ENCODE data around the gene COL21A1.

COL21A1 gene

GRCh38 chr6:56058636-56059035 is 188.7 kb downstream of the COL21A1 start:
- H4K20me1 ChIP-seq (ENCODE audit: control insufficient read depth, insufficient read depth, low read depth, low read length) = no peaks in the 10 kb centered on the region
- H3K4me3 ChIP-seq (ENCODE audit: low read length) = no peak overlapping the region
- H3F3A ChIP-seq (ENCODE audit: control insufficient read depth, insufficient read depth) = no peaks in the 10 kb centered on the region
- H3K4me2 ChIP-seq (ENCODE audit: low read length) = no peak overlapping the region
- no peaks in the 10 kb centered on the region for H3K36me3 ChIP-seq (ENCODE audit: control insufficient read depth, low read length)
- H3K4me1 ChIP-seq (ENCODE audit: control insufficient read depth, low read length) = no peaks in the 10 kb centered on the region
- no peaks in the 10 kb centered on the region for H3K9me2 ChIP-seq (replicated peaks; ENCODE audit: control insufficient read depth, low read length)
- no peak overlapping the region for H3K27ac ChIP-seq (ENCODE audit: low read depth, low read length)
- H3K79me2 ChIP-seq (ENCODE audit: control insufficient read depth, low read length) = no peaks in the 10 kb centered on the region
- no peaks in the 10 kb centered on the region for H3K9me3 ChIP-seq (ENCODE audit: control insufficient read depth, insufficient read depth, low read length)
- TF ChIP-seq EZH2phosphoT487 (IDR thresholded peaks at IDR 0.05; ENCODE audit: borderline replicate concordance, low read length) (no peak), CTCF (IDR thresholded peaks at IDR 0.05; ENCODE audit: low read depth, low read length, poor library complexity, severe bottlenecking) (no peak)
- no peaks in the 10 kb centered on the region for H3K27me3 ChIP-seq (ENCODE audit: control insufficient read depth, low read length)

GRCh38 chr6:56055081-56055704 is 192.2 kb downstream of the COL21A1 start:
- Histone ChIP-seq H3K79me2 (ENCODE audit: control insufficient read depth, low read length) (no peaks in the 10 kb centered on the region), H3K27me3 (ENCODE audit: control insufficient read depth, low read length) (no peaks in the 10 kb centered on the region), H3K4me3 (ENCODE audit: low read length) (no peak overlapping the region), H3K27ac (ENCODE audit: low read depth, low read length) (no peak overlapping the region), H3K4me2 (ENCODE audit: low read length) (no peak overlapping the region), H3K36me3 (ENCODE audit: control insufficient read depth, low read length) (no peaks in the 10 kb centered on the region), H3K4me1 (ENCODE audit: control insufficient read depth, low read length) (no peaks in the 10 kb centered on the region), H4K20me1 (ENCODE audit: control insufficient read depth, insufficient read depth, low read depth, low read length) (no peaks in the 10 kb centered on the region), H3K9me2 (replicated peaks; ENCODE audit: control insufficient read depth, low read length) (no peaks in the 10 kb centered on the region), H3K9me3 (ENCODE audit: control insufficient read depth, insufficient read depth, low read length) (no peaks in the 10 kb centered on the region), H3F3A (ENCODE audit: control insufficient read depth, insufficient read depth) (no peaks in the 10 kb centered on the region)
- TF ChIP-seq CTCF (IDR thresholded peaks at IDR 0.05; ENCODE audit: low read depth, low read length, poor library complexity, severe bottlenecking) (no peak), EZH2phosphoT487 (IDR thresholded peaks at IDR 0.05; ENCODE audit: borderline replicate concordance, low read length) (no peak)

- H3K9me2 ChIP-seq (replicated peaks; ENCODE audit: control insufficient read depth, low read length) = no peaks in the 10 kb centered on the region
- H3K27me3 ChIP-seq (ENCODE audit: control insufficient read depth, low read length) = no peaks in the 10 kb centered on the region
- no peaks in the 10 kb centered on the region for H3K4me1 ChIP-seq (ENCODE audit: control insufficient read depth, low read length)
- H3K27ac ChIP-seq (ENCODE audit: low read depth, low read length) = no peak overlapping the region
- no peaks in the 10 kb centered on the region for H4K20me1 ChIP-seq (ENCODE audit: control insufficient read depth, insufficient read depth, low read depth, low read length)
- H3F3A ChIP-seq (ENCODE audit: control insufficient read depth, insufficient read depth) = no peaks in the 10 kb centered on the region
- H3K4me3 ChIP-seq (ENCODE audit: low read length) = no peak overlapping the region
- TF ChIP-seq CTCF (IDR thresholded peaks at IDR 0.05; ENCODE audit: low read depth, low read length, poor library complexity, severe bottlenecking) (no peak), EZH2phosphoT487 (IDR thresholded peaks at IDR 0.05; ENCODE audit: borderline replicate concordance, low read length) (no peak)
- no peak overlapping the region for H3K4me2 ChIP-seq (ENCODE audit: low read length)
- no peaks in the 10 kb centered on the region for H3K9me3 ChIP-seq (ENCODE audit: control insufficient read depth, insufficient read depth, low read length)
- H3K36me3 ChIP-seq (ENCODE audit: control insufficient read depth, low read length) = no peaks in the 10 kb centered on the region
- H3K79me2 ChIP-seq (ENCODE audit: control insufficient read depth, low read length) = no peaks in the 10 kb centered on the region
Observed at GRCh38 chr6:56051202-56051598, 196.2 kb downstream of the COL21A1 start.
